HG02678 (cell line): ENCODE results near the gene NR3C2.

Source experiments
- ATAC-seq: cut with Tn5 transposase; IDR thresholded peaks from one replicate; pipeline ENCODE4 v1.9.1; 2021; ENCODE audit warnings: mild to moderate bottlenecking, moderate library complexity; ENCODE audit not compliant: unreplicated experiment

Gene NR3C2

GRCh38 chr4:148315049-148315448, 127.2 kb downstream of the NR3C2 start:
- no peak for ATAC-seq

GRCh38 chr4:148312956-148313490, 129.2 kb downstream of the NR3C2 start:
- ATAC-seq: no peak

GRCh38 chr4:148311526-148311925, 130.7 kb downstream of the NR3C2 start:
- ATAC-seq: no peak

- ATAC-seq: no peak
These were observed 131.5 kb downstream of the NR3C2 start for GRCh38 chr4:148310756-148311155.

- no peak for ATAC-seq
These were observed 136.5 kb downstream of the NR3C2 start for GRCh38 chr4:148305751-148306150.

GRCh38 chr4:148302416-148302815, 139.8 kb downstream of the NR3C2 start:
- ATAC-seq: no peak

- ATAC-seq: no peak
These were observed 141.3 kb downstream of the NR3C2 start for GRCh38 chr4:148300877-148301276.

- no peak for ATAC-seq
These were observed 142.9 kb downstream of the NR3C2 start for GRCh38 chr4:148299337-148299736.

- no peak for ATAC-seq
These were observed 145.7 kb downstream of the NR3C2 start for GRCh38 chr4:148296498-148296897.

- ATAC-seq: no peak
These were observed 146.6 kb downstream of the NR3C2 start for GRCh38 chr4:148295642-148296041.

GRCh38 chr4:148293571-148293970, 148.6 kb downstream of the NR3C2 start:
- no peak for ATAC-seq

GRCh38 chr4:148292686-148293085, 149.5 kb downstream of the NR3C2 start:
- no peak for ATAC-seq

- ATAC-seq: no peak
These were observed 152.5 kb downstream of the NR3C2 start for GRCh38 chr4:148289740-148290139.

GRCh38 chr4:148288448-148288847, 153.8 kb downstream of the NR3C2 start:
- no peak for ATAC-seq

- no peak for ATAC-seq
These were observed 155.1 kb downstream of the NR3C2 start for GRCh38 chr4:148287111-148287510.

GRCh38 chr4:148286012-148286411, 156.2 kb downstream of the NR3C2 start:
- no peak for ATAC-seq

- no peak for ATAC-seq
These were observed 158.5 kb downstream of the NR3C2 start for GRCh38 chr4:148283665-148284064.

GRCh38 chr4:148278310-148278709, 163.9 kb downstream of the NR3C2 start:
- ATAC-seq: no peak

GRCh38 chr4:148275266-148275665, 166.9 kb downstream of the NR3C2 start:
- ATAC-seq: no peak

GRCh38 chr4:148273501-148273986, 168.7 kb downstream of the NR3C2 start:
- no peak for ATAC-seq

GRCh38 chr4:148271166-148271565, 171.0 kb downstream of the NR3C2 start:
- ATAC-seq: no peak

GRCh38 chr4:148270630-148271029, 171.6 kb downstream of the NR3C2 start:
- ATAC-seq: no peak

GRCh38 chr4:148268835-148269234, 173.4 kb downstream of the NR3C2 start:
- ATAC-seq: no peak
